GM12874 (cell line): ENCODE data around the gene UBE3D.

Source experiments
- CTCF ChIP-seq: IDR thresholded peaks from 2 replicates; pipeline ENCODE4 v1.5.1; 2011; ENCODE audit warnings: low read depth, mild to moderate bottlenecking, control low read depth, low read length, moderate library complexity; ENCODE audit not compliant: insufficient read depth

UBE3D gene

GRCh38 chr6:82971877-82972460 is 93.7 kb downstream of the UBE3D start:
- TF ChIP-seq CTCF, result no peak

GRCh38 chr6:82970839-82971238 is 94.8 kb downstream of the UBE3D start:
- no peak for TF ChIP-seq CTCF

- no peak for TF ChIP-seq CTCF
Observed at GRCh38 chr6:82968708-82969107, 96.9 kb downstream of the UBE3D start.

GRCh38 chr6:82963191-82963925 is 102.3 kb downstream of the UBE3D start:
- no peak for TF ChIP-seq CTCF

- TF ChIP-seq CTCF, result no peak
Observed at GRCh38 chr6:82959385-82959941, 106.2 kb downstream of the UBE3D start.

GRCh38 chr6:82958551-82958950 is 107.1 kb downstream of the UBE3D start:
- TF ChIP-seq CTCF, result no peak

GRCh38 chr6:82957868-82958245 is 107.8 kb downstream of the UBE3D start:
- TF ChIP-seq CTCF, result no peak
